ENCODE measurements around the gene LMF1.
A peak's percentile ranks its signal among the peaks of the same experiment; 100 is the strongest.

The LMF1 gene

DNA sequence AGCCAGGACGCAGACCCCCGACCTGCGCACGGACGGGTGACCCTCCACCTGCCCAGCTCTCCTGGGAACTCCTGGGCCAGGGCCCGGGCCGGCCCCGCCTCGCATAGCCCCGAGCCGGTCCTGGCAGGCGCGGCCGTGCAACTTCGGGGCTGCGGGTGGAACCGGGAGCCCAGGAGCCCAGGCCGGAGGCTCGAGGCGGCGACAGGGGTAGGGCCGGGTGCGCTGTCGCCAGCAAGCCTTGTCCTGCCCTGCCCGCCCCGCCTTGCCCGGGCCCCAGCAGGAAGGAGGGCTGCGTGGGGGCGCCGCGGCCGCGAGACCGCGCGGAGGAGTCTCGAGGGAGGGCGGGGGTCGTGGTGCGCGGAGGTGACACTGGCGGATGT, 408 bp downstream of the LMF1 start:
- DNase-seq (ENCODE audit: low read depth, low spot score): no peak
- ChIA-PET CTCF (no interaction called here), POLR2A (interaction anchor here (0.9 kb wide), 1 partner anchor 128 kb away, joined by 3 read pairs; no protein-coding TSS in a partner anchor)
- H3K4me3 ChIP-seq (ENCODE audit: low read depth, low read length): peak overlapping the region; percentile 79
- TF ChIP-seq, protein P1, sequence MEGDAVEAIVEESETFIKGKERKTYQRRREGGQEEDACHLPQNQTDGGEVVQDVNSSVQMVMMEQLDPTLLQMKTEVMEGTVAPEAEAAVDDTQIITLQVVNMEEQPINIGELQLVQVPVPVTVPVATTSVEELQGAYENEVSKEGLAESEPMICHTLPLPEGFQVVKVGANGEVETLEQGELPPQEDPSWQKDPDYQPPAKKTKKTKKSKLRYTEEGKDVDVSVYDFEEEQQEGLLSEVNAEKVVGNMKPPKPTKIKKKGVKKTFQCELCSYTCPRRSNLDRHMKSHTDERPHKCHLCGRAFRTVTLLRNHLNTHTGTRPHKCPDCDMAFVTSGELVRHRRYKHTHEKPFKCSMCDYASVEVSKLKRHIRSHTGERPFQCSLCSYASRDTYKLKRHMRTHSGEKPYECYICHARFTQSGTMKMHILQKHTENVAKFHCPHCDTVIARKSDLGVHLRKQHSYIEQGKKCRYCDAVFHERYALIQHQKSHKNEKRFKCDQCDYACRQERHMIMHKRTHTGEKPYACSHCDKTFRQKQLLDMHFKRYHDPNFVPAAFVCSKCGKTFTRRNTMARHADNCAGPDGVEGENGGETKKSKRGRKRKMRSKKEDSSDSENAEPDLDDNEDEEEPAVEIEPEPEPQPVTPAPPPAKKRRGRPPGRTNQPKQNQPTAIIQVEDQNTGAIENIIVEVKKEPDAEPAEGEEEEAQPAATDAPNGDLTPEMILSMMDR (IDR thresholded peaks at IDR 0.05; ENCODE audit: insufficient read depth, low read length, missing control alignments): no peak

DNA sequence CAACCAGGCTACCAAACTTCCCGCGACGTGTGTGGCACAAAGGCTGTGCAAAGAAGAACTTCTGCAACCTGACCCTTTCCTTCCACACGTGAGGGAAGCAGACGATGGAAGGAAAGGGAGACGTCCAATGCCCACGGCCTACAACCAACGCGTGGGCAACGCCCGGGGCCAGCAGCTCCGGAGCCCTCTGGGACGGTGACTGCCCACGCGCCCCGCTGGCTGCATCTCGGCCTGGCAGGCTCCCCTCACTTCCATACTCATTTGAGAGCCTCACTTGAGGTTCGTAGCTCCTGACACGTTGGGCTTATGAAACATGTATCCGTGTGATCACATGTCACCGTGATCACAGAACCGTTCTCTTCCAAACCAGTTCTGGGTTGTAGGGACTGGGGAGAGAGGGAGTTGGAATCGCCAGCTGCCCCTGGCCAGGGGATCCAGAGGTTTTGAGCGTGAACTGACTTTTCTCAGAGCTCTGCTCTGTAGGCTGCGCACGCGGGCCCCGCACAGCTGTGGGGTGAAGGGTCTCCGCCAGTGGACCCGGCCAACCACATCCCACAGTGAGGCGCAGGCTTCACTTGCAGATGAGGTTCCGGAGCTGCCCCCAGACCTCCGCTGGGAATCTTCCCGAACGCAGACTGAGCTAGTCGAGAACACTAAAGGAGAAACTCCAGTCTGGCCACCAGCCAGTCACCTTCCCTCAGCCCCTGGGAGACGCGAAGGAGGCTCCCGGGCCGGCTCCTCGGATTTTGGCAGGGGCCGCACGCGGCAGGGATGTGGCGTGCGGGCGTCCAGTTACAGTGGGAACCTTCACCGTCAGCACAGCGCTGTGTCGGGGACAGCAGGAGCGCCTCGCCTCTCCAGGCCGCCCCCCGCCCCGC, 1.0 kb downstream of the LMF1 start:
- CTCF ChIA-PET: no interaction called here
- peak overlapping the region; percentile 79 for H3K4me3 ChIP-seq (ENCODE audit: low read depth, low read length)
- DNase-seq (ENCODE audit: low read depth, low spot score): no peak
- POLR2A ChIA-PET: interaction anchor here (0.9 kb wide), 1 partner anchor 127 kb away, joined by 3 read pairs; no protein-coding TSS in a partner anchor
- TF ChIP-seq, protein P1 (IDR thresholded peaks at IDR 0.05; ENCODE audit: insufficient read depth, low read length, missing control alignments): no peak

DNA sequence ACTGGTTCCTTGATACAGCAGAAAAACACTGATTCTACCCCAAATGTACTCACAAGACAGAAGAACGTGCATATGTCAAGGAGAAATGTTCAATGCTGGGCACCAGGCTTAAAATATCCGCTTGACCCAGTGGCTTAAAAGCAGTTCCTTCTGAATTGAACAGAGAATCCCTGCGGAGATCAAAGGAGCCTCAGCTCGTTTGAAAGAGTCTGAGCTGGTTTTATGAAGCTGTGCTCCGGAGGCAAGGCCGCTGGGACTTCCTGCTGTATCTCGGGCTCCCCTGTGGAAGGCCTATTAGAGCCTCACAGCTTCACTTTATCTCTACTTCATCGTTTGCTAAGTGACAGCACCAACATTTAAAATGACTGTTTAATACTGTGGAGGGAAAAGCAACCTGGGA, 2.2 kb downstream of the LMF1 start:
- ChIA-PET CTCF (no interaction called here), POLR2A (no interaction called here)
- no peak overlapping the region for H3K4me3 ChIP-seq (ENCODE audit: low read depth, low read length)
- DNase-seq (ENCODE audit: low read depth, low spot score): no peak
- TF ChIP-seq, protein P1 (IDR thresholded peaks at IDR 0.05; ENCODE audit: insufficient read depth, low read length, missing control alignments): no peak

DNA sequence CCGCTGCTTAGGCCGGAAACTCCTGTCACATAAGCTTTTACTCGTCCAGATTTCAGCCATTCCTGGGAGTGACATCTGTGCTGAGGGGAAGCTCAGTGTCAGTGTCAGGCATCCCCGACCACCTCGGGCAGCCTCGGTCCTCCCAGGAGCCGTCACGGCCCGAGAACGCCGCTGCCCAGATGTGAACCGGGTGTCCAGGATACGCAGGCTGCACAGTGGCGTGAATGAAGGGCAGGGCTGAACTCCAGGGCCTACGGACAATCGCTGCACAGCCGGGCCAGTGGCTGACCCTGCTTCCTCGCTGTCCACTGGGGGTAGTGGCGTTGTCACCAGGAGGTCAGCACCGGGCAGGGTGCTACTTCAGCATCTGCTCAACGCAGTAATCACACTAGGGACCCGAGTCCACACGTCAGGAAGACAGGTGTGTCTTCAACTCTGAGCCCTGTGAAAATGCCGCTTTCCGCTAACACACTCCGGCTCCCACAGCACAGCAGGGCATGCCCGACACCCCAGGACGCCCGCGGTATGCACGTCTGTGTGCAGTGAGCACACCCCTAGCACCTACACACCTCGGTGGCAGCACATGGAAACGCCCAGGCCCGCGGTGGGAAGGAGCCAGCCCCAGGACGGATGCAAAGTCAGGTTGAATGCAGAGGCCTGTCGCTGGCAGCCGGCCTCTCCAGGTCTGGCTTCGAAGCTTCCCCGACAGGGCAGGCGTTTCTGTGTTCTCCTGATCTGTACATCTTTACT, 3.1 kb downstream of the LMF1 start:
- POLR2A ChIA-PET: no interaction called here
- H3K4me3 ChIP-seq (ENCODE audit: low read depth, low read length): no peak overlapping the region
- CTCF ChIA-PET: no interaction called here
- no peak for DNase-seq (ENCODE audit: low read depth, low spot score)
- TF ChIP-seq, protein P1 (IDR thresholded peaks at IDR 0.05; ENCODE audit: insufficient read depth, low read length, missing control alignments): no peak

DNA sequence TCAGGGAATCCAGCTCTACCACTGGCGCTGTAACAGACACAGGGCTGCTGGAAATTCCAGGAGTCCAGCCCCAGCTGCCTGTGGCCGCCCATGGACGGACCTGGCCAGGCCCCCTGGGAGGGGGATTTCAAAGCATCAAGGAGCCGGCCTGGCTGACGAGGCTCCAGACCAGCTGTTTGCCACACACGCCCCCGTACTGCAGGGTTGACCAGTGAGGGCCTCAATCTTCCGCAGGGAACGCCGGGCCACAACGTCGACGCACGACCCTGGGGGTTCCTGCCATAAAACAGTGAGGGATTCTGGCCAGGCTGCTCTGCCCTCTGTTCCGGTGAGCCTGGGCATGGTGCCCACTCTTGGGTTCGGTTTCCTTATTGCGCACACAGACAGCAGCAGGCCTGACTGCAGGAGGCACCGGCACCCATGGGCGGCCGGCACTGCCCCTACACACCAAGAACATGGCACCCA, 3.7 kb downstream of the LMF1 start:
- ChIA-PET CTCF (no interaction called here), POLR2A (no interaction called here)
- DNase-seq (ENCODE audit: low read depth, low spot score): no peak
- TF ChIP-seq, protein P1 (IDR thresholded peaks at IDR 0.05; ENCODE audit: insufficient read depth, low read length, missing control alignments): no peak
- no peak overlapping the region for H3K4me3 ChIP-seq (ENCODE audit: low read depth, low read length)

DNA sequence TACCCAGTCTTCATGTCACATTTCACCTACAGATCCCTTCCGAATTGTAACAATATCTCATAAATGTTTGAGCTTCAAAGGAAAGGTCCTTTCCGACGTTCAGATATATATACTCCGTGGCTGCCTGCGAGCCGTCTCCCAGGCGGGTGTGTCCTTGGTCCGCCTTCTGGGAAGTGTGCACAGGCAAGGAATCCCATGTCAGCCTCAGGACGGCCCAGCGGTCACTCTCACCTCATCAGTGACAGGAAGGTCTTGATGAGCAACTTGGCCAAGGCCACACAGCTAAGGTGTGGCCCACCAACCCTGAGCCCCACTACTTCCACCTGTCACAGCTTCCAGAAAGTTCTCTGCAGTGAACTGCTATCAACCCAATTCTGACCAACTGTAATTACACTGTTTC, 4.3 kb downstream of the LMF1 start:
- H3K4me3 ChIP-seq (ENCODE audit: low read depth, low read length): no peak overlapping the region
- POLR2A ChIA-PET: no interaction called here
- DNase-seq (ENCODE audit: low read depth, low spot score): no peak
- TF ChIP-seq, protein P1 (IDR thresholded peaks at IDR 0.05; ENCODE audit: insufficient read depth, low read length, missing control alignments): no peak
- CTCF ChIA-PET: no interaction called here
